Middle frontal gyrus (tissue), 1 donor: ENCODE measurements around the gene PLPP1.
A peak's percentile ranks its signal among the peaks of the same experiment; 100 is the strongest.

Source experiments
- DNase-seq: peaks from one replicate; pipeline ENCODE4 v3.0.0-alpha.2; 2015; ENCODE audit warnings: low spot score; ENCODE audit errors: extremely low spot score

PLPP1 gene

DNA sequence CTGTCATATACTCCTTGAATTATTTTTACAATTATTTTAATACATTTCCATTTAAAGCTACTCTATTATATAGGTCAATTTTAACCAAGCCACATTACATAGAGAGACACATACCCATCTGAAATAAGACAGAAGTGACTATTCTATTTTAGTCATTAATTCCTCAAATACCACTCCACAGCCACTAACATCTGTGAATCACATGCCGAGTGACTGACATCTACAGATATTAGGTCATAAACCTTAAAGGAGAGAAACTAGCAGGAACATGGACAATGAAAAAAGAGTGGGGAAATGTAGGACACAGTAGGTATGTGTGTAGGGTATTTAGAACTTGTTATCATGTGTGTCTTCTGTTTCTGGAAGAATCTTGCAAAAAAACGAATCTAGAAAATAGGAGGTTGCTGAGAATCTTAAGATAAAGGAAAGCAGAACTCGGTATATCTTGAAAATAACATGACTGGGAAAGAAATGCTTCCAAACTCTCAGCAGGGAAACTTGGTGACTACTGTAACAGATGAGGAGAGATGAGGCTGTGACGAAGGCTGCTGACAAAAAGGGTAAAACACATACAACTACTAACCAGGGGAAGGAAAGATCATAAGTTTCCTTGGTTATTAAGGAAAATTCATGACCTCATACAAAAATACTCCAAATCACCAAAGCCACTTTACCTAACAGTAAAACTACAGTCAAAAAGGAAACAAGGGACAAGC, 84.6 kb downstream of the PLPP1 start:
- DNase-seq: no peak

DNA sequence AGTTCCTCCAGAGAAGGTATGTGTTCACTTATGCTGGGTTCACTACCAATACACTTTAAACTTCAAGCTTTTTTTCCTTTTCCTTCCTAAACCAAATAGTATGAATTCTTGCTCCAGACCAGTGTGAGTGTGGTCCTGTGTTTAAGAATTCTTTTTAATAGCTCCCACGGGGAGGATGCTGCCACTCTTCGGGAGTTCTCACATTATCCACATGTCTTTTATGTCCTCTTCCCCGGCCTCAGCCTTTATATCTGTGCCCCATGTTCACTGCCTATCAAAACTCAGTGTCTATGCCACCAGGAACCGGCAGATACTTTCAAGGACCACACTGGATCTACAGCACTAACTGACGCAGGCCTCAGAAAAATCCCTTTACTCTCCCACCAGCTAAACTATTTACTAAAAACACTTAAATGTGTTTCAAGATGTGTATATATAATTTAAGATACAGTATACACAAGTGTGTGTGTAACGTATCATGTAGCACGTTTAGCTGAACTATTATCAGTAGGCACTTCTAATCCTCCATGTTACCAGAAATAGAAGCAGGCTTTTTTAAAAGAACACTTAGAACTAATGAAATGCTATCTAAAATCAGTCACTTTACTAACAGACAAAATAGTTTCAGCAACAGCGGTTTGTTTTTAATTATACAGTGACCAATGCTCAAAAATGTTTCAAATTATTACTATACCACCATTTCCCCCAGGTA, 88.0 kb downstream of the PLPP1 start:
- DNase-seq: no peak

- DNase-seq: no peak
These were observed 89.0 kb downstream of the PLPP1 start for GRCh38 chr5:55445791-55446190.

GRCh38 chr5:55441954-55442353, 92.8 kb downstream of the PLPP1 start:
- no peak for DNase-seq

DNA sequence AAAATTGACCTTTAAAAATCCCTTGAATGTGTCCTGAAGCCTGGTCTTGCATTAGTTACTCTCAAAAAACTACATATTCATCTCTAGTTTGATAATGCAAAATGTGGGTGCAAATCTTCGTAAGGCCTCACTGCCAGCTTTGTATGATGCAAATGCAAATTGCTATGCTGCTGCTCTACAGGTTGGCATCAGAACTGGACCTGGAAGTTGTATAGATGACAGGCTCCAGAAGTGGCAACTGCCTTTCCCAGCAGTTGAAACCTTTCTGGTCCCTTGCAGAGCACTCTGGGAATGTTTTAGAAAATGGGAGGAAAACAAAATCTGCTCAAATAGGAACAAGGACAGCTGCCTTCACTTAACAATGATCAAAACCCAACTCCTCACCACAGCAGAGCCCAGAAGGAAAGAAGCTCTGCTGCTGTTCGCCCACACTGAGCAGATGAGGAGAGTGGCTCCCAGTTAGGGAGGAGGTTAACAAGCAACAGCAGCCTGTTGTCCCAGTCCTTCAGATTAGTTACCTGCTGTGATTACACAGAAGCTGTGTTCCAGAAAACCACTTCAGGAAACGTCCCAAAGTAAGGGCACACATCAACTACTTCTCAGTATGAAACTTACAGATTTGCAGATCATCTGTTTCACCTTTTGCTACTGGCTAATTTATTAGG, 93.5 kb downstream of the PLPP1 start:
- DNase-seq: no peak

GRCh38 chr5:55440188-55440646, 94.5 kb downstream of the PLPP1 start:
- DNase-seq: no peak

- DNase-seq: no peak
These were observed 95.8 kb downstream of the PLPP1 start for GRCh38 chr5:55438998-55439397.

DNA sequence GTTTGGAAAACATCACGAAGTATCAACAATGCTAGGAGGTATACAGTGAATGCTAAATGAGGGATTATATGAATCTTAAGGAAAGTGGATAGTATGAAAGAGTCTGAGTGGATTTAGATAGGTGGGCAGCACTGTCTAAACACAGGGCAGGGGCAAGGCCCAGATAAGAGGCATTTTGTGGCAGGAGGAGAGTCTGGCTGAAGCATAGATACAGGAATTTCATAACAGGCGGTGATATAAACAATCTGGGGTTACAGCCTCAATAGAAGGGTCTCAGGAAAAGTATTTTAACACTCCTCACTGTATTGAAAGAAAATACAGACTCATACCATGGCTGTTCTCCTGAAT, 96.9 kb downstream of the PLPP1 start:
- no peak for DNase-seq

GRCh38 chr5:55437452-55437851, 97.3 kb downstream of the PLPP1 start:
- no peak for DNase-seq

GRCh38 chr5:55432549-55432948, 102.2 kb downstream of the PLPP1 start:
- no peak for DNase-seq

DNA sequence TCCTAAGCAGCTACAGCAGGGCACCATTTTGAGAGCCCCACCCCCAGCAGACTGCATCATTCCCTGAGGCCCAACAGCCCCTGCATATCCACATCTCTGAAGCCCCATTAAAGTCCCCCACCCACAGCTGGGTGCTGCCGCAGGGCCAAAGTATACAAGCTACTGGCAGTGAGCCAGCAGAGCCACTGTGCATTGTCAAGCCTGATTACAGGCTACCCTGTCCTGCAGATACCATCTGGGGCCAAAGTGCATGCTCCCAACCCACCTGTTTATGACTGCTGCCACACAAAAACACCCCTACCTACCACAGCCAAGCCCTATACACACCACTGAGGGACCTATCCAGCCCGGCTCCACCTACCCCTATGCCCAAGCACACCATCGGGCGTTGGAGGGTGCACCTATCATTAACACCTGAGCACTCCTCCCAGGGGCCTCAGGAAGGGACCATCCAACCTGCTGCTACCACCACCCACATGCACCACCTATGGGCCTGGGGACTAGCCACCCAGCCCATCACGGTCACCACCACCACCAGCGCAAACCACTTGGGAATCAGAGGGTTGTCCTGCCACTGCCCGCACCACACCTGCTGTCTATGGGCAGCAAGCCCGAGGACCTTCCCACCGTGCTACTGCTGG, 105.0 kb downstream of the PLPP1 start:
- no peak for DNase-seq

GRCh38 chr5:55429221-55429612, 105.5 kb downstream of the PLPP1 start:
- no peak for DNase-seq

DNA sequence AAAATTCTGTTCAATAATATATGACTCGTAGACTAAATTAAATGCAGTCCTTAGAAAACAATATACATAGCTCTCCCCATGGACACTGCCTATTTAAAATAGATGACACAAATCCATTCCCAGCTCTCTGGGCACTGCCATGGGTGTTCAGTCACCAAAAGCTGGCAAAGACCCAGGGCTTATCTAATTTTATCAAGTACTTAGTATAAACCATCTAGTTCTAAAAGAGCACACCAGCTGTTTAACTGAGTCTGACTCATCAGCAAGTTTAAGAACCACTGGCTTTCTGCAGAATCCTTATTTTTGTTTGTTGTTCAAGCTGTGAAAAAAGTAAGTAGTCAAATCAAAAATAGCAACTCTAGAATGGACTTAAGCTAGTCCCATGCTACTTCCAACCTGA, 107.6 kb downstream of the PLPP1 start:
- DNase-seq: peak; percentile 62

GRCh38 chr5:55426455-55426854, 108.3 kb downstream of the PLPP1 start:
- no peak for DNase-seq

DNA sequence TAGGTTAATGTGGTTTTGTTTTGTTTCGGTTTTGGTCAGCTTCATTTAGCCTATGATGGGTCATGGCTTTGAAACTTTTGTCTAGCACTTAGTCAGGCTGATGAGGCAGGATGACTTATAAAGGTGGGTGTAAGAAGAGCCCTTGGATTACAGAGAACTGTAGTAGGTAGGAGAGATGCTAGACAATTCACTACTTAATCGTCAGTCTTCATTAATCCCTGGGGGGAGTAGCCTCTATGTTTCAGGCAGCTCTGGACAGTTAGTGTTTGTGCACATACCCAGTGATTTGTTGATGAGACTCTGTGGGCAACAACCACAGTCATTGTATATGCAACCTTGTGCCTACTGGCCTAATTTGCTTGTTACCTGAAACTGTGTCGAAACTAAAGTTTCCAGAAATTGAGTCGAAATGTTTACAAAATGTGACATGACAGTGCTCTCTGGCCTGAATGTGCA, 113.7 kb downstream of the PLPP1 start:
- no peak for DNase-seq

GRCh38 chr5:55418994-55419968, 115.5 kb downstream of the PLPP1 start:
- no peak for DNase-seq

DNA sequence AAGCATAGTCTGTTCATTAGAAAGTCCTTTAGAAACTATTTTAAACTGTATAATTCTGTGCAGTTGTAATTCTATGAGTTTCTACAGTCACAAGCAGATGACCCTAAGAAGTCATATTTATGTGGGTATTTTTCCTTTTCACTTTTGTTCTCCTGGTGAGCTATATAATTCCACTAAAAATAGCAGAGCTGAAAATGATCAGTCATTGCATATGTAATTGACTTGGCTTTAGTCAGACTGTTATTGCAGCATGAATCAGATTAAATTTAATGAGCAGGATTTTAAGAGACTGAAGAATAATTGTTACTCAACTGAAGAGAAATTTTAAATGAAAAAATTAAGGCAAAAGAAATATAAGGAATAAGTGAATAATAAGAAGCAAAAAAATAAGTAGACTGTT, 118.5 kb downstream of the PLPP1 start:
- no peak for DNase-seq

- DNase-seq: no peak
These were observed 119.7 kb downstream of the PLPP1 start for GRCh38 chr5:55415071-55415470.

GRCh38 chr5:55413644-55414043, 121.1 kb downstream of the PLPP1 start:
- DNase-seq: no peak

DNA sequence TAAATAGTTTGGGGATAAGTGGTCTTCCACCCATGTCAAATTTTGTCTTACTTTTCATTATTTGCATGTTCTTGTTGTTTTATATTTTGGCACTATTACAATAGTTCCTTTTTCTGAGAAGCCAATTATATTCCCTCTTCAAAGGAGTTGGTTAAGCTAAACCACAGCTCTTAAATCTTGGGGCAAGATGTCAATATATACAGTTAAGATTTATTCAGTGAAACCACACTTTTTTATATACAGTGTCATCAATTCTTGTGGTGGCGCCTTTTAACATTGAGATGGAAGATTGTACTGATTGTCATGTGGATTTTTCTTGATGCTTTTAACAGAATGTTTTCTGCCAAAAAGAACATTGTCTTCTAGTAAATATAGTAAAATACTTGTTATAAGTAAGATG, 122.9 kb downstream of the PLPP1 start:
- no peak for DNase-seq

GRCh38 chr5:55410845-55411244, 123.9 kb downstream of the PLPP1 start:
- no peak for DNase-seq
